ENCODE measurements around the gene SERTM1. TPM values are rescaled to one million over a fixed set of nuclear protein-coding genes. Genes with fewer than 3 reads are reported as not detected.

SERTM1 gene
- total and polyA plus RNA-seq, 2 experiments from 2014 or later = 0.47 to 1.4 TPM

GRCh38 chr13:36706755-36707154, 32.9 kb downstream of the SERTM1 start:
- Histone ChIP-seq H3K9me2 (ENCODE audit: insufficient read depth) (no peaks in the 10 kb centered on the region), H3K36me3 (ENCODE audit: insufficient read depth) (no peaks in the 10 kb centered on the region), H3K79me2 (replicated peaks; ENCODE audit: insufficient read depth) (no peaks in the 10 kb centered on the region), H3K27me3 (ENCODE audit: insufficient read depth) (no peaks in the 10 kb centered on the region), H3K4me2 (no peak overlapping the region), H3K4me1 (ENCODE audit: insufficient read depth) (no peaks in the 10 kb centered on the region), H2AFZ (peak overlapping the region; percentile 43; the same call in 1 of the 2 replicates), H3K4me3 (no peak overlapping the region), H3F3A (replicated peaks; ENCODE audit: low read depth) (no peaks in the 10 kb centered on the region), H4K20me1 (replicated peaks; ENCODE audit: insufficient read depth) (no peaks in the 10 kb centered on the region), H3K27ac (ENCODE audit: low read depth) (no peak overlapping the region)
- DNase-seq (ENCODE audit: low spot score) (no peak), ATAC-seq (no peak)
- no peaks in the 10 kb centered on the region for H3K9me3 Mint-ChIP-seq
- no peaks in the 10 kb centered on the region for H3K4me1 Mint-ChIP-seq
- no peak overlapping the region for H3K4me3 Mint-ChIP-seq
- H3K36me3 Mint-ChIP-seq (ENCODE audit: low read depth) = no peaks in the 10 kb centered on the region
- no peaks in the 10 kb centered on the region for H3K27me3 Mint-ChIP-seq (ENCODE audit: insufficient read depth, low read depth, poor library complexity)
- TF ChIP-seq JUNB (IDR thresholded peaks at IDR 0.05; ENCODE audit: unreplicated experiment) (no peak), CTCF (conservative IDR thresholded peaks at IDR 0.05; ENCODE audit: low read depth in 2 of 2) (no peak), REST (IDR thresholded peaks at IDR 0.05; ENCODE audit: unreplicated experiment) (no peak), ZNF331 (CRISPR knock-in tag; IDR thresholded peaks at IDR 0.05; ENCODE audit: low read depth) (no peak), CREB1 (CRISPR knock-in tag; IDR thresholded peaks at IDR 0.05; ENCODE audit: low read depth) (no peak)
- H3K27ac Mint-ChIP-seq = no peak overlapping the region

GRCh38 chr13:36709136-36709890, 35.5 kb downstream of the SERTM1 start:
- H3F3A ChIP-seq (replicated peaks; ENCODE audit: low read depth) = no peaks in the 10 kb centered on the region
- no peak overlapping the region for H2AFZ ChIP-seq
- H3K4me3 ChIP-seq = no peak overlapping the region
- Mint-ChIP-seq H3K36me3 (ENCODE audit: low read depth) (no peaks in the 10 kb centered on the region), H3K4me3 (no peak overlapping the region), H3K9me3 (no peaks in the 10 kb centered on the region), H3K27ac (no peak overlapping the region), H3K27me3 (ENCODE audit: insufficient read depth, low read depth, poor library complexity) (no peaks in the 10 kb centered on the region), H3K4me1 (peaks cover 6% of the 10 kb centered on the region; the same call in 2 of the 3 replicates)
- DNase-seq (ENCODE audit: low spot score) (no peak), ATAC-seq (no peak)
- H3K27me3 ChIP-seq (ENCODE audit: insufficient read depth) = no peaks in the 10 kb centered on the region
- no peaks in the 10 kb centered on the region for H3K79me2 ChIP-seq (replicated peaks; ENCODE audit: insufficient read depth)
- no peaks in the 10 kb centered on the region for H3K4me1 ChIP-seq (ENCODE audit: insufficient read depth)
- no peak overlapping the region for H3K27ac ChIP-seq (ENCODE audit: low read depth)
- H3K4me2 ChIP-seq = no peak overlapping the region
- H4K20me1 ChIP-seq (replicated peaks; ENCODE audit: insufficient read depth) = no peaks in the 10 kb centered on the region
- no peaks in the 10 kb centered on the region for H3K36me3 ChIP-seq (ENCODE audit: insufficient read depth)
- no peaks in the 10 kb centered on the region for H3K9me2 ChIP-seq (ENCODE audit: insufficient read depth)
- TF ChIP-seq REST (IDR thresholded peaks at IDR 0.05; ENCODE audit: unreplicated experiment) (no peak), NANOG (IDR thresholded peaks at IDR 0.05; ENCODE audit: borderline replicate concordance) (no peak)

Measured in GM23338 (cell line).